Dendritic cell treated with granulocyte-macrophage colony-stimulating factor and Interleukin-4, amounts not matched to agents 40 ng/mL and 50 ng/mL, for 4 days (primary cell): Measurements from ENCODE around the gene TMX2.
"Not testable (repeated sequence)": the region's sequence is repeated elsewhere in the genome, so short reads cannot be mapped to it uniquely, and the experiment has no call there.

Experiments
- H3K27ac Mint-ChIP-seq: one replicate; pipeline ENCODE4 v1.8.0; 2022; ENCODE audit warnings: mild to moderate bottlenecking, mixed read lengths
- H3K27me3 Mint-ChIP-seq: one replicate; pipeline ENCODE4 v1.8.0; 2022; ENCODE audit warnings: mild to moderate bottlenecking, mixed read lengths
- H3K36me3 Mint-ChIP-seq: one replicate; pipeline ENCODE4 v1.8.0; 2022; ENCODE audit warnings: low read depth, mixed read lengths
- H3K4me1 Mint-ChIP-seq: one replicate; pipeline ENCODE4 v1.8.0; 2022; ENCODE audit warnings: low read depth, mixed read lengths
- H3K4me3 Mint-ChIP-seq: one replicate; pipeline ENCODE4 v1.8.0; 2022; ENCODE audit warnings: mild to moderate bottlenecking, moderate library complexity, mixed read lengths
- H3K9me3 Mint-ChIP-seq: one replicate; pipeline ENCODE4 v1.8.0; 2022; ENCODE audit warnings: mixed read lengths
- intact Hi-C: fragments of 100-400 bp; cut with micrococcal nuclease; formaldehyde crosslinking; loops from one replicate; pipeline ENCODE4 v1.15.0; 2022

The TMX2 gene, protein sequence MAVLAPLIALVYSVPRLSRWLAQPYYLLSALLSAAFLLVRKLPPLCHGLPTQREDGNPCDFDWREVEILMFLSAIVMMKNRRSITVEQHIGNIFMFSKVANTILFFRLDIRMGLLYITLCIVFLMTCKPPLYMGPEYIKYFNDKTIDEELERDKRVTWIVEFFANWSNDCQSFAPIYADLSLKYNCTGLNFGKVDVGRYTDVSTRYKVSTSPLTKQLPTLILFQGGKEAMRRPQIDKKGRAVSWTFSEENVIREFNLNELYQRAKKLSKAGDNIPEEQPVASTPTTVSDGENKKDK

DNA sequence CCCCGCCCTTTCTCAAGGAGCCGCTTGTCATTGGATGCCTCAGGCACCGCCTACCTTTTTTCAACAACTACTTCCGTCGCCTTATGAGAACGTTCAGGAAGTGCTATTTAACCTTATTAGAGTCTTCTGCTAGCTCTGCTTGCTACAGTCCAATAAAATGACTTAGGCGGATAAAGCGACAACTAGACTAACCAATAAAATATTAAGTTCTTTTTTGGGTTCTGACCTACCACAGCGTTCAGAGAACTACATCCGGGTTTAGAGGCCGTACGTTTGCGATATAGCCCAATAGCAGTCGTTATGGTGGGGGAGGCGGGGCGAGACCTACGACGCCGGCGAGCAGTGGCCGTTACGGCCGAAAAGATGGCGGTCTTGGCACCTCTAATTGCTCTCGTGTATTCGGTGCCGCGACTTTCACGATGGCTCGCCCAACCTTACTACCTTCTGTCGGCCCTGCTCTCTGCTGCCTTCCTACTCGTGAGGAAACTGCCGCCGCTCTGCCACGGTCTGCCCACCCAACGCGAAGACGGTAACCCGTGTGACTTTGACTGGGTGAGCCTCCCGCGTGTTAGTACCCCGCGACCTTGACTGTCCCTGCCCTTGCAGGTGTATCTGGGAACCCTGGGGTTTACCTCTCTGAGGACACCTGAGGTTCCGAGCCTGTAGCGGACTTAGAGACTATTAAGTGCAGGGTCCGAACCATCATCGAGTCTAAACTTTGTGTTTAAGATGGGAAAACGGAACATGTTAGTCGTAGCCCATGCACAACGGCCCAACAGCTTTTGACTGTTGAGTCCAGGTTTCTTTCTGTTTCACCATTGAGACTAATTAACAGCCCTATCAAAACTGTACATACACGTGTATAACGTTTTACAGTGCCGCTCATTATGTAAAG lies at the start of gene TMX2:
TMX2 (plus strand) TSS at position 338 of the 895 bp plus-strand sequence; CDS start at position 364, 26 bp downstream.
- H3K4me3 Mint-ChIP-seq, result peak within 1 kb of the TSS; percentile 97
- intact Hi-C loops, result loop anchor here (1.0 to 2.0 kb wide), 4 partner anchors 29 to 88 kb away; partner anchors contain the start of genes CLP1 and SELENOH
- no peaks in the 10 kb centered on the region for H3K27me3 Mint-ChIP-seq
- H3K4me1 Mint-ChIP-seq, result peaks cover 47% of the 10 kb centered on the region
- peaks cover 48% of the 10 kb centered on the region for H3K36me3 Mint-ChIP-seq
- peak within 1 kb of the TSS; percentile 98 for H3K27ac Mint-ChIP-seq
- H3K9me3 Mint-ChIP-seq, result no peaks in the 10 kb centered on the region

GRCh38 chr11:57662893-57663292 lies 49.5 kb upstream of the TMX2 start:
- intact Hi-C loops, result loop anchor here (10.0 kb wide), 1 partner anchor 862 kb away; no protein-coding TSS in a partner anchor
- Mint-ChIP-seq H3K27ac (no peak overlapping the region), H3K4me3 (no peak overlapping the region)

GRCh38 chr11:57663975-57664374 lies 48.4 kb upstream of the TMX2 start:
- Mint-ChIP-seq H3K4me1 (peaks cover 16% of the 10 kb centered on the region), H3K27me3 (no peaks in the 10 kb centered on the region), H3K27ac (no peak overlapping the region), H3K9me3 (no peaks in the 10 kb centered on the region), H3K4me3 (no peak overlapping the region), H3K36me3 (peaks cover 63% of the 10 kb centered on the region)
- intact Hi-C loops, result loop anchor here (10.0 kb wide), 1 partner anchor 861 kb away; no protein-coding TSS in a partner anchor

More at GRCh38 chr11:57662893-57663292, 49.5 kb upstream of the TMX2 start:
- Mint-ChIP-seq H3K9me3 (no peaks in the 10 kb centered on the region), H3K36me3 (peaks cover 58% of the 10 kb centered on the region), H3K4me1 (peaks cover 25% of the 10 kb centered on the region), H3K27me3 (no peaks in the 10 kb centered on the region)

GRCh38 chr11:57667117-57667735 lies 45.2 kb upstream of the TMX2 start:
- peaks cover 46% of the 10 kb centered on the region for H3K36me3 Mint-ChIP-seq
- H3K4me1 Mint-ChIP-seq, result peaks cover 33% of the 10 kb centered on the region
- intact Hi-C loops, result loop anchor here (1.0 to 10.0 kb wide), 4 partner anchors 10 to 912 kb away; partner anchors contain the start of genes CLP1, MED19, TMX2 and ZFP91
- no peaks in the 10 kb centered on the region for H3K27me3 Mint-ChIP-seq
- peak overlapping the region; percentile 84 for H3K4me3 Mint-ChIP-seq
- H3K9me3 Mint-ChIP-seq, result no peaks in the 10 kb centered on the region
- peak overlapping the region; percentile 97 for H3K27ac Mint-ChIP-seq

GRCh38 chr11:57667736-57668433 lies 44.5 kb upstream of the TMX2 start, which contains the start of gene ZDHHC5:
Gene ZDHHC5, plus strand, starts transcription at chr11:57668114. Its CDS starts 4,977 bp downstream, at chr11:57673091.
- H3K4me1 Mint-ChIP-seq, result peaks cover 40% of the 10 kb centered on the region
- H3K36me3 Mint-ChIP-seq, result peaks cover 46% of the 10 kb centered on the region
- peak within 1 kb of the TSS; percentile 84 for H3K4me3 Mint-ChIP-seq
- no peaks in the 10 kb centered on the region for H3K27me3 Mint-ChIP-seq
- H3K27ac Mint-ChIP-seq, result peak within 1 kb of the TSS; percentile 97
- intact Hi-C loops, result loop anchor here (1.0 to 10.0 kb wide), 5 partner anchors 11 to 911 kb away; partner anchors contain the start of genes CLP1, MED19, TMX2 and ZFP91
- no peaks in the 10 kb centered on the region for H3K9me3 Mint-ChIP-seq

- peaks cover 49% of the 10 kb centered on the region for H3K36me3 Mint-ChIP-seq
- peak overlapping the region; percentile 97 for H3K27ac Mint-ChIP-seq
- intact Hi-C loops, result loop anchor here (1.0 to 10.0 kb wide), 2 partner anchors 99 to 856 kb away; no protein-coding TSS in a partner anchor
- peaks cover 45% of the 10 kb centered on the region for H3K4me1 Mint-ChIP-seq
- peak overlapping the region; percentile 84 for H3K4me3 Mint-ChIP-seq
- H3K9me3 Mint-ChIP-seq, result no peaks in the 10 kb centered on the region
- no peaks in the 10 kb centered on the region for H3K27me3 Mint-ChIP-seq
Measured at GRCh38 chr11:57668434-57668782, 44.0 kb upstream of the TMX2 start.

- peaks cover 84% of the 10 kb centered on the region for H3K36me3 Mint-ChIP-seq
- no peaks in the 10 kb centered on the region for H3K27me3 Mint-ChIP-seq
- peaks cover 57% of the 10 kb centered on the region for H3K4me1 Mint-ChIP-seq
- H3K27ac Mint-ChIP-seq, result no peak overlapping the region
- intact Hi-C loops, result no loop called here
- H3K4me3 Mint-ChIP-seq, result no peak overlapping the region
- H3K9me3 Mint-ChIP-seq, result no peaks in the 10 kb centered on the region
Measured at GRCh38 chr11:57674251-57674650, 38.1 kb upstream of the TMX2 start.

DNA sequence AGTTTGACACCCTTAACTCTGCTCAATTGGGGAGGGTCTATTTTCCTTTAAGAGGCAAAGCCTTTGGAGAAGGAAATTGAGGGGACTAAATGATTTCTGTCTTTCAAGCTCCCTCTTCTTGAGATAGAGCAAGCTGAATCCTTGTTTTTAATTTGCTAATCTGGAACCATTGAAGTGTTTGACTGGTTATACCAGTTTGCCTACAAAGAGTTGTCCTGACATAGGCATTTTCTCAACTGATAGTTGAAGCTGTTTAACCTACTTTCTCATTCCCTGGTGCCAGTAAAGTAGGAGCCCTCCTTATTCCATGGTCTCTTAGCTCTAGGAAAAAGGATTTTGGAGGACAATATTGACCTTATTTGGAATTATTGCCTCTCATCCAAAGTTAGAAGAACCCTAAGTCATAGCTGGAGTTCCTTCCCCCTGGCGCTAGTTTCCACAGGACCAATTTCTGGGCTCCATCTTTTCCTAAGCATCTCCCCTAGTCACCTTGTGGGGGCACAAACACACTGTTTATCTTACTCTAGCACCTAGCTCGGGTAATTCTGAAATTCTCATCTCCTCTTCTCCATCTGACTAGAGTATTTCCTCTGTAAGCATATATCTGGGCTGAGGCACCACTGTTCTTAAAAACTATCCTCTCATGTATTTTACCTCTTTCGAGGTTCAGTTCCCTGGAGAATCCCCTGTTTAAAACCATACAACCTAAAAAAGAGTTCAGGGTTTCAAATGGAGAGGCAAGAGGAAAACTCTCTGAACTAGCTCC lies 37.0 kb upstream of the TMX2 start:
- no peaks in the 10 kb centered on the region for H3K27me3 Mint-ChIP-seq
- no peak overlapping the region for H3K4me3 Mint-ChIP-seq
- no peak overlapping the region for H3K27ac Mint-ChIP-seq
- peaks cover 51% of the 10 kb centered on the region for H3K4me1 Mint-ChIP-seq
- intact Hi-C loops, result no loop called here
- H3K36me3 Mint-ChIP-seq, result peaks cover 93% of the 10 kb centered on the region
- no peaks in the 10 kb centered on the region for H3K9me3 Mint-ChIP-seq

GRCh38 chr11:57679396-57679795 lies 33.0 kb upstream of the TMX2 start:
- peaks cover 33% of the 10 kb centered on the region for H3K4me1 Mint-ChIP-seq
- intact Hi-C loops, result no loop called here

GRCh38 chr11:57680552-57680874 lies 31.9 kb upstream of the TMX2 start:
- Mint-ChIP-seq H3K27me3 (no peaks in the 10 kb centered on the region), H3K27ac (no peak overlapping the region), H3K9me3 (no peaks in the 10 kb centered on the region), H3K36me3 (peaks cover 98% of the 10 kb centered on the region), H3K4me3 (no peak overlapping the region), H3K4me1 (peaks cover 27% of the 10 kb centered on the region)
- intact Hi-C loops, result no loop called here

More at GRCh38 chr11:57679396-57679795, 33.0 kb upstream of the TMX2 start:
- Mint-ChIP-seq H3K27ac (no peak overlapping the region), H3K4me3 (no peak overlapping the region), H3K36me3 (peaks cover 98% of the 10 kb centered on the region), H3K9me3 (no peaks in the 10 kb centered on the region), H3K27me3 (no peaks in the 10 kb centered on the region)

GRCh38 chr11:57681168-57681567 lies 31.2 kb upstream of the TMX2 start:
- Mint-ChIP-seq H3K27ac (no peak overlapping the region), H3K27me3 (no peaks in the 10 kb centered on the region), H3K4me1 (peaks cover 21% of the 10 kb centered on the region), H3K4me3 (no peak overlapping the region), H3K36me3 (peaks cover 98% of the 10 kb centered on the region), H3K9me3 (no peaks in the 10 kb centered on the region)
- intact Hi-C loops, result no loop called here

DNA sequence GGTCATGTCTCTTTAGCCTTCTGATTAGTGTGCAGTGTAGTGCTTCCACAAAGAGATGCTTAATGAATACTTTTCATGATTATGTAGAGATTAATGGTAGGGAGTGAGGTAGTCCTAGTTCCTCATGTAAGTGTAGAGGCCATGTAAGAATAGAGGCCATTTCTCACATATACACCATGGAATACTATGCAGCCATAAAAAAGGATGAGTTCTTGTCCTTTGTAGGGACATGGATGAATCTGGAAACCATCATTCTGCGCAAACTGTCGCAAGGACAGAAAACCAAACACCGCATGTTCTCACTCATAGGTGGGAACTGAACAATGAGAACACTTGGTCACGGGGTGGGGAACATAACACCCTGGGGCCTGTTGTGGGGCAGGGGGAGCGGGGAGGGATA lies 21.9 kb upstream of the TMX2 start:
- intact Hi-C loops, H3K4me1 Mint-ChIP-seq, H3K9me3 Mint-ChIP-seq, H3K27me3 Mint-ChIP-seq, H3K4me3 Mint-ChIP-seq, H3K27ac Mint-ChIP-seq: not testable (repeated sequence)
- H3K36me3 Mint-ChIP-seq, result peaks cover 92% of the 10 kb centered on the region
